Fibroblast of skin of right quadriceps (primary cell): Measurements from ENCODE around the gene CGB3.

Source experiments
- DNase-seq: peaks from one replicate; pipeline ENCODE4 v3.0.0-alpha.2; 2013

CGB3 gene

DNA sequence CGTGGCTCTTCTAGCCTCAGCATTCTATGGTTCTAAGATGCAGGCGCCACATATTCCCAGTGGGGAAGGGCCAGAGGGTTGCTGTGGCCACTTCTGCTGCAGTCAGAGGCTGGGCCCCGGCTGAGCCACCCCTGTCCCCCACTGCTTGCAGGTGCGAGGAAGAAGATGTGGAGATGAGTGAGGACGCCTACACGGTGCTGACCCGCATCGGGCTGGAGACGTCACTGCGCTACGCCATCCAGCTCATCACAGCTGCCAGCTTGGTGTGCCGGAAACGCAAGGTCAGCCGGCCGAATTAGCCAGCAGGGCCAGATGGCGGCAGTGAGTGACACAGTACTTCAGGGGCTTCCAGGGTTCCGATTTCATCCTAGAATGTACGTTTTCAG is 9.3 kb downstream of the CGB3 start:
- no peak for DNase-seq

DNA sequence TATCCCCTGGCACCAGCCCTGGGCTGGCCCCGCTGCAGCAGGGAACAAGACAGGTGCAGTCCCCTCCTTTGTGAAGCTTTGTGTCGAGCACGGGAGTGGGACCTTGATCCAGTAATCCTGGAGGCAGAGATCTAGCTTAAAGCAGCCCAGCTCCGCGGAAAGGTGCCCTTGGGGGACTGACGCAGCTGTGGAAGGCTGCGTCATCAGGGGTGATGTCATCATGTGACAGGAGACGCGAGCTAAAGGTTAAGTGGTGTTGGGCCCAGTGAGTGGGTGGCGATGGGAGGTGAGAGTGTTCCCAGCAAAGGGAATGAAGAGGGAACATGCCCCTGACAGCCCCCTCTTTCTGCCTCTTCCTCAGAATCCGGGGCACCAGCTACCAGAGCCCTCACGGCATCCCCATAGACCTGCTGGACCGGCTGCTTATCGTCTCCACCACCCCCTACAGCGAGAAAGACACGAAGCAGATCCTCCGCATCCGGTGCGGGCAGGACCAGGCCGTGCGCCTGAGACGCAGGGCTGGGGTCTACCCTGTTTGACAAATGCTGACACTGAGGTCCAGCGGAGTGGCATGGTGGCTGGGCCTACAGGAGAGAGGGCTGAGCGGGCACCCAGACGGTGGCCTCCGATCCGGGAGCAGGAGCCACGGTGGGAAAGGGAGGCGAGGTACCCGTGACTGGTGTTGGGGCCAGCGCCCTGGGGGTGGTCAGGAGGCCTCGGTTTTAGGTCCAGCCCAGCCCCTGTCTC is 9.8 kb downstream of the CGB3 start:
- no peak for DNase-seq

DNA sequence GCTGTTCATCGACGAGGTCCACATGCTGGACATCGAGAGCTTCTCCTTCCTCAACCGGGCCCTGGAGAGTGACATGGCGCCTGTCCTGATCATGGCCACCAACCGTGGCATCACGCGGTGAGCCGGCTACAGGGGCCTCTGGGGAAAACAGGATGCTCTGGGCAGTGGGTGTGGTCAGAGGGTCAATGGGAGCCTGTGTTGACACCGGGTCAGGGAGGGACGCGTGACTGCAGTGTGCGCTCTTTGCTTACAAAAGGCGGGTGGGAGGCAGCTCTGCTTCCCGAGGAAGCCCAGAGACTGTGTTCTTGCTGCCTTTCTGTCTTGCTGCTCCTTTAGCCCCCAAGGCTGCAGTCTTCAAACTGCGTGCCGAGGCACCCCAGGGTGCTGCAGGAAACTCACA is 12.9 kb downstream of the CGB3 start:
- no peak for DNase-seq

- no peak for DNase-seq
Measured at GRCh38 chr19:49010453-49010852, 13.7 kb downstream of the CGB3 start.

GRCh38 chr19:49009828-49010227 is 14.3 kb downstream of the CGB3 start:
- DNase-seq = no peak

DNA sequence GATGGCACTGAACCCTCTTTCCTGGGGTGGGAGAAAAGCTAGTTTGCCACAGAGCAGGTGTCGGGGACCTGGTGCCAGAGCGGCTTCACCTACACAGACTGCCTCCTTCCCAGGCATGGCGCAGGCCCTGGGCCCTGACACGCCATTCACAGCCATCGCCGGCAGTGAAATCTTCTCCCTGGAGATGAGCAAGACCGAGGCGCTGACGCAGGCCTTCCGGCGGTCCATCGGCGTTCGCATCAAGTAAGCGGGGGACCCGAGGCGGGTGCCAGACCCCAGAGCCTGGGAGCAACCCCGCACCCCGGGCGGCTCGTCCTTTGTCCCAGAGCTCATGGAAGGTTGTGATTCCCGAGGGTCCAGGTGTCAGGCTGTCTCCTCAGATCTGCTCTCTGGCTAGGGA is 17.2 kb downstream of the CGB3 start:
- DNase-seq = no peak

GRCh38 chr19:49004964-49005614 is 19.0 kb downstream of the CGB3 start:
- no peak for DNase-seq

GRCh38 chr19:49004133-49004532 is 20.0 kb downstream of the CGB3 start:
- DNase-seq = no peak

GRCh38 chr19:48999481-49000325 is 24.4 kb downstream of the CGB3 start:
- peak; percentile 60 for DNase-seq

GRCh38 chr19:48997972-48998371 is 26.2 kb downstream of the CGB3 start:
- peak; percentile 37 for DNase-seq

- peak; percentile 13 for DNase-seq
Measured at GRCh38 chr19:48994035-48994386, 30.1 kb downstream of the CGB3 start.

GRCh38 chr19:48993175-48994034 is 30.7 kb downstream of the CGB3 start, which contains the start of the genes GYS1 and RUVBL2:
Gene GYS1 (minus strand): TSS chr19:48993309. CDS start chr19:48993112, 197 bp downstream.
Gene RUVBL2 (plus strand): TSS chr19:48993887. CDS start chr19:48993912, 25 bp downstream.
- peak; percentile 100 for DNase-seq

DNA sequence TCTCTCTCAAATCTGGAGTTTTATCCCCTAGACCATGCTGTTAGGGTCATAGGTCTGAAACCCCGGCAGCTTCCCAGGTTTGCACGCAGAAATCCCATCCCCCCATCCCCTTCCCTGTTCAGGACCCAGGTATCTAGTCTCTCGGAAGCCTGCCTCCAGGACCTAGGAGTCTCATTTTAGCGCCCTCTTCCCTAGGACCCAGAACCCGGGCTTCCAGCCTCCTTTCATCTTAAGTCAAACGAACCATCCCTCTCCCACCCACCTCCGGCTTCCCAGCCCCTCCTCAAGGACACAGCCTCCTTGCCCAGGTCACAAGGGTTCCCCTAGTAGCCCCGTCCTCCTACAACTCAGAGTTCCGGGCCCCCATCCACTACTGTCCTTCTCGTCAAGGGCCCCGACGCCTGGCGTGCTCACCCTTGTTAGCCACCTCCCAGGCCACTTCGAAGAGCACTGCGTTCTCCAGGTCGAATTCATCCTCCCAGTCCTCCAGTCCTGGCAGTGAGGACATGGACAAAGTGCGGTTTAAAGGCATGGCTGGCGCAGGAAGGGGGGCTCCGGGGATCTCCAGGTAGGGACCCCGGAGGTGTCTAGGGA is 31.5 kb downstream of the CGB3 start:
- DNase-seq = no peak

- DNase-seq = peak; percentile 76
Measured at GRCh38 chr19:48991873-48992580, 32.1 kb downstream of the CGB3 start.

GRCh38 chr19:48991011-48991609 is 33.0 kb downstream of the CGB3 start:
- DNase-seq = no peak

GRCh38 chr19:48990400-48990799 is 33.7 kb downstream of the CGB3 start:
- DNase-seq = no peak

DNA sequence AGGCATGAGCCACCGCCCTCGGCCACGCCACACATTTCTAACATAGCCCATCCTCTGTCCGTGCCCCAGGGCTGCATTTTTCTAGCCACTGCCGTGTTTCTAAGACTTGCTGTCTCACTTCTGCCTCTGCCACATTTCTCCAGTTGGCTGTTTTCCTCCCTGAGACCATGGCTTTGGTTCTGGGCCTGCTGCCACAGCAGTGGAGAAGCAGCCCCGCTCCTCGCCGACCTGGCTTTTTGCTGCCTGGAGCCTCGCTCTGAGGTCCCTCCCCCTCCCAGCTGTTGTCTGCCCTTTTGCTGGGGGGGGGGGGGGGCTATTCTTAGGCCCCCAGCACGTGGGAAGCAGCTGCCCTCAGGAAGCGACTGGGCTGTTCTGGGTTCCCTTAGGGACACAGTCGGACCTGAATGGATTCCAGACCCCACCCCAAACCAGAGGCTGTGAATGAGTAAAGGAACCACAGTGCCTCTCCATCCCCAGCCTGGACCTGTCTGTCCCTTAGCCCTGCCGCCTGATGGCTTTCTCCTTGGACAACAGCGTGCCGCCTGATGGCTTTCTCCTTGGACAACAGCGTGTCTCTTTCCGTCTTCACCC is 34.3 kb downstream of the CGB3 start:
- DNase-seq = no peak

- no peak for DNase-seq
Measured at GRCh38 chr19:48988860-48989259, 35.3 kb downstream of the CGB3 start.

GRCh38 chr19:48988286-48988685 is 35.8 kb downstream of the CGB3 start:
- DNase-seq = no peak

- DNase-seq = no peak
Measured at GRCh38 chr19:48987323-48987722, 36.8 kb downstream of the CGB3 start.

GRCh38 chr19:48986211-48986610 is 37.9 kb downstream of the CGB3 start:
- DNase-seq = no peak
